ENCODE data around the gene LHFPL3.
"Not testable (repeated sequence)": the region's sequence is repeated elsewhere in the genome, so short reads cannot be mapped to it uniquely, and the experiment has no call there.

The LHFPL3 gene

DNA sequence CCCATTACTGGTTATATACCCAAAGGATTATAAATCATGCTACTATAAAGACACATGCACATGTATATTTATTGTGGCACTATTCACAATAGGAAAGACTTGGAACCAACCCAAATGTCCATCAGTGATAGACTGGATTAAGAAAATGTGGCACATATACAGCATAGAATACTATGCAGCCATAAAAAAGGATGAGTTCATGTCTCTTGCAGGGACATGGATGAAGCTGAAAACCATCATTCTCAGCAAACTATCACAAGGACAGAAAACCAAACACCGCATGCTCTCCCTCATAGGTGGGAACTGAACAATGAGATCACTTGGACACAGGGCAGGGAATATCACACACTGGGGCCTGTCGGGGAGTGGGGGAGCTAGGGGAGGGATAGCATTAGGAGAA is 392.6 kb downstream of the LHFPL3 start:
- not testable (repeated sequence) for DNase-seq

GRCh38 chr7:104723001-104723400 is 394.6 kb downstream of the LHFPL3 start:
- no peak for DNase-seq

GRCh38 chr7:104758504-104758903 is 430.1 kb downstream of the LHFPL3 start:
- DNase-seq: no peak

GRCh38 chr7:104761892-104762291 is 433.5 kb downstream of the LHFPL3 start:
- DNase-seq: no peak

DNA sequence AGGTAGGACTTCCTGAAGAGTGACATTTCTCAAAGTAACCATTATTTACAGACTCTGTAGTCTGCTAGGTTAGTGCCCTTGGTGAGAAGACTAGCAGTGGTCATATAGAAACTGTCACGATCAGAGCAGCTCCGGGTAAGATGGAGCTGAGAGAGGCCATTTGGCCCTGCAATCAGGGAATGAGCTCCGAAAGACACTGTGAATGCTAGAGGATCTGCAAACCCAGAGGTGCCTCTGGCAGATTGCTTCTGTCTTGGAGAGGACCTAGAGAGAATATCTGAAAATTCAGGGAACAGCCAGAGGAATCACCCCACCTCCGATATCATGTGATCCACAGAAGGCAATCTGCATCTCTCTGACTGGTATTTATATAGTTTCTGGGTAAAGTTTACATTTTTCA is 438.7 kb downstream of the LHFPL3 start:
- no peak for DNase-seq

- no peak for DNase-seq
Observed at GRCh38 chr7:104767826-104768536, 439.6 kb downstream of the LHFPL3 start.

DNA sequence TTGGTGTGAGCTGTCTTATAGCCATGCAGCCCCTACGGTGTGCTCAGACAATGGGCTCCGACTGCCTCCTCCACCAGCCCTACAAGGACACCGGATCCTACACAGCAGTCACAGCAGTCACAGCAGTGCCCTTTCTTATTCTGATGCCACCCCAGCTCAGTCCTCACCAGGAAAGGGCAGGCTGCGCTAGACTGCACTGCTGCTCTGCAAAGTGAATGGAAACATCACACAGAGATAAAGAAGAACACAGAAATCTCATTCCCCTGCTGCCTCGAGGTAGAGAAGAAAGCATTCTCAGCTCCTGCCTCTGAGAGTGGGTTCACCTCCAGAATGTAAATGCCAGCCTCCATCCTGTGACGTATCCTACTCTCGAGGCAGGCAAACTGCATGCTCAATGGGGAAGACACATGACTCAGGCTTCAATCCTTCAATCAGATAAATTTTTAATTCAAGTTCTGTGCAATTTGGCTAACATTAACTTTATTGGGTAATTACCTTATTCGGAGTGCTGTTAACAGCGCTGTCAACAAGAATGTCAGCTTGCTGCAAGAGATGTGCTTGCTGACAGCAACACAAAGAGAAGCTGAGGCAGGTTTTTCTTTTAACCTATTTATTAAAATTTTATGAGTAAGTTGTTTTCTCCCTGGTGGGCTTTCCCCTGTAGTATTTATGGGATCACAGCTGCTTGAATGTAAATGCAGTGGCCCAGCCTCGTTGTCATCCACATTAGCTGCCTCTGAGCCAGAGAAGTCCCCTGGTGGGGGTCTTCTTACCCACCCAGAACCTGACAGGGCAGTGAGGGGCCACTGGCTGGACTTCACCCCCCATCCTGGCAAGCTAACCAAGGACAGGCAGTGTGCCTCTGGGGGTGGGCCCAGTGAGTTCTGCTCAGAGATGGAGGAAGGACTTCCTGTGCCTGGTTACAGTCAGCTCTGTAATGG is 444.3 kb downstream of the LHFPL3 start:
- DNase-seq: no peak

- DNase-seq: no peak
Observed at GRCh38 chr7:104773796-104774195, 445.4 kb downstream of the LHFPL3 start.

DNA sequence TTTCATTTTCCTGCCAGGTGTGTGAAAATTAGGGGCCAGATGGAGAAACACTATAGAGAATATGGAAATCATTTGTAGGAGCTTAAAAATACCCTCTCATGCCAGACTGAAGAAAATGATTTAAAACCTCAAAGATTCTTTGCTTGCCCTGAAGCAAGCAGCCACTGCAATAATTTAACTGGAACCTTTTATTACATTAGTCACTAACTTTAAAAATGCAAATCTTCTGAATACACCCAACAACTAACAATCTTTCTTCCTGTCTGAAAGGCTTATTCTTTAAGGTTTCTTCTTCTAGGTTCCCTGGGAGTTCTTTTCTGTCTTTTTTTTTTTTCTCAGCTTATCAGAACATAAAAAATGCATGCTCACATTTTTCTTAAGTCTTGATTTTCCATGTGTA is 447.1 kb downstream of the LHFPL3 start:
- no peak for DNase-seq

DNA sequence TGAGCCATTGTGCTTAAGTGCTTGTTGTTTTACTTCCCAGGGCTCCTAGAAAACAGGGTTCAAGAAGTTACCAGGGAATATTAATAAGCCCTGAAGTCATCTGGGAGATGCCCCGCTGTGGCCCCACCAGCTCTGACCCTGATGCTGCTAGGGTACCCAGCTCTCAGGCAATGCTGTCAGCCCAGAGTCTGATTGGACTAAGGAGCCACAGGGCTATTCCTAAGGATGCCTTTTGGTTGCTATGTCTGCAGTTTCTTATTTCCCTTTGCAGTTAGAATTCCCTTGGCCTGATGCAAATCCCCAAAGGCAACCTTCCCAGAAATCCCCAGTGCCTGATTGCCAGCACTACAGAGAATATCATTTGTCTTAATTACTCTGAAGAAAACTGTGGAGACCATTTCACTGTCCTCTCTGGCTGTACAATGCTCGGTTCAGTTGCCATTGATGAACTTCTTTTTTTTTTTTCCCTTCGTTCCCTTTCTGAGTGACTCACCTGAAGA is 448.9 kb downstream of the LHFPL3 start:
- DNase-seq: no peak

DNA sequence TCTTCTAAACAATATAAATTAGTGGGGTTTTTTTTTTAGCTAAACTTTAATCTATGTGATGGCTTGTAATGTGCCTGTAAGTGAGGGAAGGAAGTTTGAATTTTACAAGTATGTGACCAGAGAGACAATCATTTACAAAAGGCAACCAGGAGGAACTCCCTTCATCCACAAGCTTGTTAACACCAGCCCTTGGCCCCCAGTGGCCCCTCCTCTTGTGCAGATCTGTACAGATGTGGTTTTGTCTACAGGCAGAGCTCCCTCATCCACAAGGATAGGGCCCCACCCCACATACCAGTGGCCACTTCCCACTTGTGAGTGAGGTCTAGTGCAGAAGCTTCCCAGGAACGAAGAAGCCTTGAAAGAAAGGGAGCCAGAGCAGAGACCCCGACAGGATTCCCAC is 451.5 kb downstream of the LHFPL3 start:
- DNase-seq: no peak

DNA sequence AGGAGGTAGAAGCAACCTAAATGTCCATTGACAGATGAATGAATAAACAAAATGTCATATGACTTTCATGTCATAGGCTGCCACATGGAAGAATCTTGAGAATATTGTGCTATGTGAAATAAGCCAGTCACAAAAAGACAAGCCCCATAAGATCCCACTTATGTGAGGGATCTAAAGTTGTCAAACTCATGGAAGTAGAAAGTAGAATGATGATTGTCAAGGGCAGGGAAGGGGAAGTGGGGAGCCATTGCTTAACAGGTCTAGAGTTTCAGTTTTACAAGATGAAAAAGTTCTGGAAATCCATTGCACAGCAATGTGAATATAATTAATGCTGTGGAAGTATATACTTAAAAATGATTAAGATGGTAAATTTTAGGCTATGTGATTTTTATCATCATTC is 456.3 kb downstream of the LHFPL3 start:
- no peak for DNase-seq

DNA sequence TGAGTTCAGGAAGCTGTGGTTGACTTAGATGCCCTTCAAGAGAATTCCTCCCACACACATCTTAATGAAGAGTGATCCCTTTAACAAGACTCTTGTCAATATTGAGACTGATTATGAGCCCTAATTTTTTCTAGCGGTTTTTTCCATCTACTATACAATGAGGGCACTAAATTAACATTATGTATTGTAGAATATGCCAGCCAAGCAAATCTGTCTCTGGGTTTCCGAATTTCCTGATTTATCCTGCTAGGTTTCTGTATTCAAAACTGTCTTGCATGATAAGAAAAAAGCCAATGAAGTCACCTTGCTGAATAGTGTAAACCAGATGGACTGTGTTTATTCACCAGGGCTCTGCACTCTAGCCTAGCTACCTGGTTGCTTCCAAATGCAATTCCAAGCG is 461.4 kb downstream of the LHFPL3 start:
- no peak for DNase-seq

- no peak for DNase-seq
Observed at GRCh38 chr7:104790440-104790839, 462.0 kb downstream of the LHFPL3 start.

DNA sequence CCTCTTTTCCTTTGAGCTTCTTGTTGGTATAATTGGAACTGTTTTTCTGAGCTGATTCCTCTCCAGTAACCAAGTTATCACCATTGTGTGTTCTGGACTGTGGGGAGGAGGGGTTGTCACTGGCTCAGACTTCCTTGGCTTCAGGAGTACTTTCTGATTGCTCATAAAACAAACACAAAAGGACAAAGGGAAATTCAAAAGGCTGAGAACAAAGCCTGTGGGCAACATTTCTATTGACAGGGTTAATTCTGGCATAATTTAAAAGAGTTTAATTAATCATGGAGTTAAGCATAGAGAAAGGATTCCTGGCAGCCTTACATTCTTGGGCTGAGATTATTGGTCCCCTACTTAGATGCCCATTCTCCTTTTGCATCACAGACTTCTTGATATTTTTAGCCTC is 462.7 kb downstream of the LHFPL3 start:
- DNase-seq: no peak

DNA sequence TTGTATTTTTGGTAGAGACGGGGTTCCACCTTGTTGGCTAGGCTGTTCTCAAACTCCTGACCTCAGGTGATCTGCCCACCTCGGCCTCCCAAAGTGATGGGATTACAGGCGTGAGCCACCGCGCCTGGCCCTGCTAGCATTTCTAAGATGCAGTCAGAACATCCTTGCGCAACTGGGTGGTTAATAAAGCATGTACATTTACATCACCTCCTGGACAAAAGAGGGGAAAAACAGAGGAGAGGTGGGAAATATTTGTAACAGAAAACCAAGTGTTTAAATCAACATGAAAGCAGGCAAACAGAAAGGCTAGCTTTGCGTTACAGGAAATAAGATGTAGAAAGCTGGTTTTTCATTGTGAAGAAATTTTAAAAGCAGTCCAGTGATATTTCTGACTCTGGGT is 464.7 kb downstream of the LHFPL3 start:
- DNase-seq: no peak

DNA sequence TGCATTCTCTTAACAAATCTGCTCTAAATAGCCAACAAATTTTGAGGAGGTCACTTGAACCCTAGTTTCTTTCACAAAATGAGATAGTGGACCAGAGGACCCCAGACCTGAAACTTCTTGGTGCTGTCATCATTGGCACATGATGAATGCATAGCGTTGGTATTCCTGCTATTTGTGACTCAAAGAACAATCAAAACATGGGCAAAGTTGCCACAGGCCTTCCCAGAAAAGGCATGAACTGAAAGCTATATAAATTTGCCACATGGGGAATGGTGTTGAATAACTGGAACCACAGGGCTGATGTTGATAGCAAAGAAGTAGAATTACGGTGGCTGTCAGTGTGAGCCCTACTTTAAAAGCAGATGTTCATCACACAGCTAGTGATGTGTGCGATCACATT is 465.8 kb downstream of the LHFPL3 start:
- DNase-seq: no peak

DNA sequence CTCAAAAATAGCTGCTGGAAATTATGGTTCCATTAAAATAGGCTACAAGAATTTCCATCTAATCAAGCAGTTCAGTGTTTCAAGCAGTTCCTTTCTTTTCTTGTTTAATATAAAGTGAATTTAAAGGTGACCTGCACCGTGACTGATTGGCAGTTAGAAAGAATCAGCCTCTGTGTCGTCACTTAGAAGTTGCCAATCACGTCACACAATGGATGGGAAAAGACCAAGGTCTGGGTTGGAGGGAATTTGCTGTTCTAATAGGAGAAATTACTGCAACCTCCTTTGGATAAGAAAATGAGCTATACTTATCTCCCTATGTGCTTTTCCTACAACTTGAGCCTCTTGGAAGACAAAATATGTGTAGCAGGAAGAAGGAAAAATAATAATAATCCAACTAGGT is 466.2 kb downstream of the LHFPL3 start:
- no peak for DNase-seq

DNA sequence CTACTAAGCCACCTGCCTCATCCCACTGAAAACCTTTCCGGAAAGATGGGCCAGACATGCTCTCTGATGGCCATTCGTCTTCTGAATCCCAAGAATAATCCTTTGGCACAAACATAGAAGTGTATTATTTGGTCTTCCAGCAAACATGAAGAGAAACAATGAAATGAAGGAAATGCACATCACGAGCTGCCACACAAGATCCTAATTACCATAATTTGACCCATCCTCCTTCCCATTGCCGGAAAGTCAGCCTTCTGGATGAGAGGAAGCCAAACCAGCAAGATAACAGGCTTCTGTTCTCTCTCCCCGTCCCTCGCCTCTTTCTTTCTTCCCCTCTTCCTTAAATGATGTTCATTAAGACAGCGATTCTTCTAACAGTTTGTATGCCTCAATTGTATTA is 466.7 kb downstream of the LHFPL3 start:
- no peak for DNase-seq

GRCh38 chr7:104795616-104796398 is 467.4 kb downstream of the LHFPL3 start:
- DNase-seq: no peak

DNA sequence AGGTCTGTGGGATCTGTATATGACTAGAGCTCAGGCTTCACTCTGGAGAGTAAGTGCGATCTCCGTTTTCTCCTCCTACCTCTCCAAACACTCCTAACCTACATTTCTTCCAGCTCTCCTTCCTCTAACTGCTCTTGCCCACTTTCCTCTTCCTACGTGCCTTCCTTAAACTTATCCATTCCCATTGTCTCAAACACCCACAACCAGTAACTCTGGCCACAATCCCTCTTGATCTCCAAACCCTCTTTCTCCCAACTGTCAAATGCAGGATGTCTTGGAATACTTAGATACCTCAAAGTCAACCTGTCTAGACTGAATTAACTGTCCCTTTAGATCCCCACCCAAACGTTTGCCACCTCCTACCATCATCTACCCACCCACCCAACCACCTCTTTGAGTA is 471.9 kb downstream of the LHFPL3 start:
- no peak for DNase-seq

DNA sequence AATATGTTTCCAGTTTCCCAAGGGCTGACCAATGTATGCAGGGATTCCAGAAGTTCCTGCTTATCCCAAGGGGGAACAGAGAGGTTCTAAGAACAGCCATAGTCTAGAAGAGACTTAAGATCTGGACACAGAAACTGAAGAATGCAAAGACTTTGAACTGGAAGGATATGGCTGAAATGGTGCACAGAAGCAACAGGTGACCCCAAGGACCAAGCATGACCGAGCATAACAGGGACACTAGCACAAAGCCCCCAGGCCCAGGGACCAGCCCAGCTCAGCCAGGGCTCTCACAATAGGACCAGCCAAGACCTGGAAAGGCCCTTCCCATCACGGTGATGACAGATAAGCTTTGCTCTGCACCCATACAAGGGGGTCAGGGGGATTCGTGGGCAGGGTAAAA is 472.6 kb downstream of the LHFPL3 start:
- no peak for DNase-seq

DNA sequence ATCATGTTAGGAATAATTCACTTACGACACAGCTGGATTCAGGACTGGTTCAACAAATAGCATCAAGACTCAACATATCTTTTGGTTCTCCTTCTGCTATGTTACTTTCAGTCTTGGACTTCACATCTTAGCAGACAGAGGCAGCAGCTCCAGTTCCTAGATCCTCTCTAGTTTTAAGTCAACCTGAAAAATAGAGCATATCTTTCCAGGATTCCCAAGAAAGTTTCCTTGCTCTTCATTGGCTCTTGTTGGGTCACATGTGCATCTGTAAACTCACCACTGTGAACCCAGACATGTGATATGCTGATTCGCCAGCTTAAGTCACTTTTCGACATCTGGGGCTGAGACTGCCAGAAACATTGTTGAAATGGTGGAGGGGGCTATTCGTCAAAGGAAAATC is 475.5 kb downstream of the LHFPL3 start:
- DNase-seq: no peak

Data from stimulated activated CD4-positive, alpha-beta T cell treated with anti-CD3 and anti-CD28 coated beads, Interleukin-15, amount 100 ng/mL, for 24 hours (primary cell).